NCI-H2171 (cell line): ENCODE results near the gene KCNMA1.

ENCODE experiments used
- DNase-seq: peaks from one replicate; lab custom pipeline; 2025; lab: John Stamatoyannopoulos, UW

KCNMA1 gene

DNA sequence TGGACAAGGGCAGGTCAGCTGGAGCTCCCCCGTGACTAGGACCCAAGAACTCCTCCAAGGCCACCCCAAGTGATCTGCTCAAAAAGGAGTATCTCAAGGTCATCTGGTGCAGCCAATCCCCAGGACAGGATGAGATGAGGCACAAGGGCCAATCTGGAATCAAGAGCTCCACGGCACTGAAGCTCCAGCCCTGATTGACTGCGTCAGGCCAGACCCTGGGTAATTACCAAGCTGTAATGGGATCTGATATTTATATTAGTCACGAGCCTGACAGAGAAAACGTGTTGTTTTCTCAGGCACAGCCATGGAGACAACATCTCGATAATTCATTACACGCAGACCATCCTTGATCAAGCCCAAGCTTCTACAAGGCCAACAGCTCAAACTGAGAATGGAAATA lies 4.2 kb downstream of the KCNMA1 start:
- no peak for DNase-seq

DNA sequence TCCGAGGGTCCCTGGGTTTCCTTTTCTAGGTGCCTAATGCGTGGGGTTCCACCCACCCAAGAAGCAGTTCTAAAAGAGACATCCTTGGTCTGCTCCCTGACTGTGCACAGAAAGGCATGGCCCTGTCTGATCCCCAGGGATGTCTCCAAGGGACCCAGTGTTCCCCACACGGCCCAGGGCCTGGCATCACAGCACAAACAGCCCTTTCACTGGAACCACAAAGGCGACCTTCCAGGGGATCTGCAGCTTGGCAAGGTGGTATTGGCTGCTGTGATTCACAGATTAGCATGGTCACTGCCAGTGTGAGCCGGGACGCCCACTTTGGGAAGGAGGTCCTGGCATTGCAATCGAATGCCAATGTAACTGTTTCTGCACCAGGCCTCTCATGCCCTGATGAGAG lies 6.4 kb downstream of the KCNMA1 start:
- DNase-seq: no peak

DNA sequence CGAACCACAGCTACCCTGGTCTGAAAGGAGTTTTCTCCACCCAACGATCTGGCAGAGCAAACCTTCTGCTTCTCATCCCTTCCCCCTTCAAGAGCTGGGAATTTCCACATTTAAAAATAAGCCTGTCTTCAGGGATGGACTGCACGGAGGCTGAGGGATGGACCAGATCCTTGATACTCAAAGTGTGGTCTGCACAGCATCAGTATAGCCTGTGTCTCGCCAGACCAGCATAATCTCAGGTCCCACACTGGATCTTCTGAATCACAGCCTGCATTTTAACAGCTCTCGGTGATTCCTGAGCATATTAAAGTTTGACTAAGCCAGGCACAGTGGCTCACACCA lies 7.1 kb downstream of the KCNMA1 start:
- DNase-seq: no peak

DNA sequence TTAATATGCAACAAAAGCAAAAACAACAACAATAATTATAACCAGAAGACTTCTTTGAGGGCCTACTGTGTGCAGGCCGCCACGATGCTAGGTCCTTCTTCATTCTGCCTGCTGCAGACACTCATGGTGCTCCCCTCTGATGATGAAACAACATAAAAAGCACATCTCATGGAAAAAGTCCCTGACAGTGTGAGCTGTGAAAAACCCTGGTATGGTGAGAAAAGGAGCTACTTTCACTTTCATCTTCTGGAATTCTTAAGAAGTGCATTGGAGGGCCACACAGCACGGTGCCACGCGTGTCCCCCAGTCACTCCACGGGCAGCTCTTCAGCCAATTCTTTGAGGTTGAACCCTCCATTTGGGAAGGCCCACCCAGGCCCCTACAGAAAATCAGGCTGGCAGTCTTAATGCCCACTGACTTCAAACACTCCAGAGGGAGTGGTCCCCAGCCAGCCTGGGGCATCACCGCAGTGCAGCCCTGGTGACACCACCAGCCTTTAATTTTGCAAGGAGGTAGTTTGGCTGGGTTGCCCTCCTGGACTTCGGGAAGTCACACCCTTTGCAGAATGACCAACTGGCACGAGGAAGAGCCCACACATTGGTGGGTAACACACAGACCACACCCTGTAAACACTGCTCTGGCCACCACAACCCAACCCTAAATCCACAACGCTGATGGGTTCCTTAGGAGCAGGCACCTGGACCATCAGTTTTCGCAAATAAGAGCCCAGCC lies 7.7 kb downstream of the KCNMA1 start:
- no peak for DNase-seq

DNA sequence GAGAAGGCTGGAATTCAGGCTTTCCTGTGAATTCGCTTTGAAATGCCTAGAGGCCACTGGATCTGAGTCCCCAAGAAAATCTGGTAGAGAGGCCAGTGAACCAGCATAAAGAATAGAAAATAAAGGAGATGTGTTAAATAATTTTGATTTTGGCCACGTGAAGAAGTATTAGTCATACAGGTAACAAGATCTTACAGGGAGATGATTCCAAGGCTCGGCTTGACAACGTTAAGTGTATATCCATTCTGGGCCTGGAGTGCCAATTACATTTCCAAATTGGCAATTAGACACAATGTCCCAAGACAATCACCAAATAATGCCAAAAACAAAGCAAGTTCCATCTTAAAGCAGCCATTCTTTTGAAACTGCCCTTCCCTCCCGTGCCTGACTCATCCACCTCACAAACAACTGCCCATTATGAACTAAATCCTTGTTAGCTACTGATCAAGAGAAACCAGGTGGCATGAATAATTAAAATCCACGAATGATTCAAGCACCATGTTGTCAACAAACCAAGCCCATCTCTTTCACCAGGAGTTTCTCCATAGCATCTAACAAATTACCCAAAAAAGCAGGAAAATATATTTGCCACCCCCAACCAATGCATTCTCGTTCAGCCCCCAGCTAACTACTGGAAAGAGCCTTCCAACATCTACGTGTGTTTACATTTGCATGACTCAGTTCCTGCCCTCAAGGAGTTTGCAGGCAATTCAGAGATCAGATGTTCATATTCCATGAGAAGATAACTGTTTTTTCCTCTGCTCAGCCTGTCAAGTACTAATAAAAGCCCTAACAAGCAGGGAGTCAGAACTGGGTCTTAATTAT lies 8.5 kb downstream of the KCNMA1 start:
- DNase-seq: no peak

DNA sequence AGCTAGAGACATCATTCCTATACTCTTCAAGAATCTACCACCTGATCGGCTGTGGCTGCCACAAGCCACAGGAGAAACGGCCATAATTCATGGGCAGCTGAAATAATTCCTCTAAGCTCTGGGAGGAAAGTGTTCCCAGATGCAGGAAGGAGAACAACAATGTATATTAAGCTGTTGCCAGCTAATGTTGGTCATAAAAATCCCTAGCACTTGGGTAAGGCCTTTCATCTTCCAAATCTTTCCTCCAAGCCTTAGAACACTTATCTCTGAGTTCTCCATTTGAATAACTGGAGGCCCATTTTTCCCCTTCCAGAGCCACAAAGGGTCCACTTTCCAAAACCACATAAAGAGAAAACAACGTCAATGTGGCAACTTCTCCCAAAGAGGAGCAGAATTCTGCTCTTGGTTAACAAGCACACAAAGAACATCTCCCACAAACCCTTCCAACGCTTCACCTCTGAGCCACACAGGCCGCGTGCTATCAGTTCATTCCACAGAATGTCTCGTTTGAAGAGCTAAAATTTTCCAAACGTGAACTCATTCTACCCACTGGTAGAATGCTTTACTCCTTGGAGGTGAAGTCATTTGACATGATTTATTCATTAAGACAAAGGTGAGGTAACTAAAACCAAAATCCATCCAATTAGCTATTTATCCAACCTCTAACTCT lies 11.2 kb downstream of the KCNMA1 start:
- no peak for DNase-seq

DNA sequence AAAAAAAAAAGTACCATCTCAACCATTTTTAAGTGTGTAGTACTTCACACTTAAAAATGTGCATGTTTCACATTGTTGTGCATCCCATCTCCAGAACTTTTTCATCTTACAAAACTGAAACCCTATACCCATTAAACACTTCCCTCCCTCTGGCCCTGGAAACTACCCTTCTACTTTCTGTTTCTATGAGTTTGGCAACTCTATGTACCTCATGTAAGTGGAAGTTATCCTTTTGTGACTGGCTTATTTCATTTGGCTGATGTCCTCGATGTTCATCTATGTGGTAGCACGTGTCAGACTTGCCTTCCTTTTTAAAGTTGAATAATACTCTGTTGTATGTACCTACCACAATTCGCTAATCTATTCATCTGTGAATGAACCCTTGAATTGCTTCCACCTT lies 12.2 kb downstream of the KCNMA1 start:
- DNase-seq: no peak

DNA sequence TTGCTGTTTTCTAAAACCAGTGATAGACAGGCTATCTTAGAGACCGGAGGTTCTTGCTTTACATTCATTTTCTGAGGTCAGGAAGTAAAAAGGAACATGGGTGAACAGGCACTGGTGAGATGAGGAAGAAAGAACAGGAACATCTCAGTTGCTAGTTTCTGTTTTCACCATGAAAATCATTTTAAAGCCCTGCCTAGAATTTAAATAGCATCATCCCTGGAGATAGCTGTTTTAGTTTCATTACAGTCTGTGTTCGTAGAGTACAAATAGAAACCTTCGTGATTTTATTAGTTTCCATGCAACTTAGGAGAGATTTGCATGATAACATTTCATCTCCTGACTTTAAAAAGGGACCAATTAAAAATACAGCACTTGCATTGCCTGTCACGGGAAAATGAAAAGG lies 14.7 kb downstream of the KCNMA1 start:
- no peak for DNase-seq

DNA sequence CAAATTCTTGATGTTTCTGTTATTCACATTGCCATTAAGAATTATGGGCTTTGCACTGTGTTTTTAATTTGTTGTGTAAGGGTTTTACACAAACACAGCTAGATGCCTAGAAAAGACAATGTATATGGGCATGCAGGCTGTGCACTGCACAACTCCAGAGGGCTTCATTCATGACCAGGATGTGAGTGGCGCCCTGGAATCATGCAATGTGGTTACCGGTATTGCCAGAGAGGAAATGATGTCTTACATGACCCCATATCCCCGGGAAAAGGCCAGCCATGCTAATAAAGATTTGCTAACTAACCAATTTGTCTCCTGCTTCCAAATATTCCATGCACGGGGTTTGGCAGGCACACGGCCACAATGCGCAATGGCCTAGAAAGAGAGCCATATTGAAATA lies 16.9 kb downstream of the KCNMA1 start:
- DNase-seq: no peak

DNA sequence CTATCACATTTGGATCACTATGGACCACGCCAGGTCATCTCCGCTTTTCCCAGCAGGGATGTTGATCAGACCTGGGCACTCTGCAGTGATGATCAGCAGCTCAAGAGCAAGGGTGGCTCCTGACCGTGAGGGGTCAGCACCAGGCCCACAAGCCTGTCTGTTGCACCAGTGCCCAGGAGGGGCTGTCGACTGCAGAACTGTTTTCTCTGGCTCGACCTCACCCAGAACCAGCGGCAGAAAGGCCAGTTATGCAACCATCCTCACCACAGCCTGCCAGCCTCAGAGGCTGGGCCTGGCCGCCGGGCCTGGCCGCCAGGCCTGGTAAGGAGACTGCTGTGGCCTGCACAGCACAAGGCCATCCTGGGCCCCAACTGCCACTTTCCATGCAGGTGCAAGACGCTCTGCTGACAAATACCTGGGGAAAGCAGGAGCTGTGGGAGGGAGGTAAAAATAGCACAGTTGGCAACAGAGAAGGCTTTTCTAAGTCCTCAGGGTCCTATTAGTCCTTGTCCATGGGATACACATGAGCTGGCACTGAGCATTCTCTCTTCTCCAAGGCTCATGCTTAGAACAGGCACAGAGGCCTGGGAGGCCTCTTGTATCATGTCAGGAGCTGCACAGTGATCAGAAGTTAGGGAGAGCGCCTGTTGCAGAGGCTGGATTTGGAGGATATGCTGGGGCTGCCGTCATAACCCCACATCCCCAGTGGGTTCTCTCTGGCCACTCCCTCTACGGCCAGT lies 17.5 kb downstream of the KCNMA1 start:
- no peak for DNase-seq

DNA sequence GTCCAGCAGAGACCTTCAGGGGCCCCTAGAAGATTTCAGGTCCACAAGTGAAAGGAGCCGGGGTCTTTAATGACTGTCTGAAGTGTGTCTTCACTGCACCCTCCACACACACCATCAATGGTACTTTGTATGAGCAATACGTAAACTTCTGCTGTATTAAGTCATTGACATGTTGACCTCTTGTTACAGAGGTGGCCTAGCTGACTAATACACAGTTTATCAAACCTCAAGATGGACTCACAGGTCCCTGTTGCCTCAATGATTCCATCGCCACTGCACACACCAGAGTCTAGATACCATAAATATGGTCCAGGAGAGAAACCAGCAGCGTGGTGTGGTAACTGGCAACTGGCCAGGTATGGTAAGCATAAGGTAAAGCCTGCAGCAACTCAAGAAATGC lies 19.5 kb downstream of the KCNMA1 start:
- DNase-seq: no peak

DNA sequence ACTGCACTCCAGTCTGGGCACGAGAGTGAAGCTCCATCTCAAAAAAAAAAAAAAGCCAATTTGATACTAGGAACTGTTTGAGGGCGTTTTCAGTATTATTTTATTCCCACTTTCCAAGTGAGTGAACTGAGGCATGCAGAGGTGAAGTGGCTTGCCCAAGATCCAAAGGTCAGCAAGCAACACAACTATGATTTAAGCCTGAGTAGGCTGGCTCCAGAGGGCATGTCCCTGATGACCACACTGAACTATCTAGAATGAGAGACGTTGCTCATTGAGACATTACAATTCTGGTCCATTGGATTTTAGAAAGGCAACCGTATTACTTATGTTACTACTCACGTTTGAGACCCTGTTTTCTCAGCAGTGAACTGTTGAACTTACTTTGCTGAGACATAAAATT lies 20.8 kb downstream of the KCNMA1 start:
- no peak for DNase-seq

DNA sequence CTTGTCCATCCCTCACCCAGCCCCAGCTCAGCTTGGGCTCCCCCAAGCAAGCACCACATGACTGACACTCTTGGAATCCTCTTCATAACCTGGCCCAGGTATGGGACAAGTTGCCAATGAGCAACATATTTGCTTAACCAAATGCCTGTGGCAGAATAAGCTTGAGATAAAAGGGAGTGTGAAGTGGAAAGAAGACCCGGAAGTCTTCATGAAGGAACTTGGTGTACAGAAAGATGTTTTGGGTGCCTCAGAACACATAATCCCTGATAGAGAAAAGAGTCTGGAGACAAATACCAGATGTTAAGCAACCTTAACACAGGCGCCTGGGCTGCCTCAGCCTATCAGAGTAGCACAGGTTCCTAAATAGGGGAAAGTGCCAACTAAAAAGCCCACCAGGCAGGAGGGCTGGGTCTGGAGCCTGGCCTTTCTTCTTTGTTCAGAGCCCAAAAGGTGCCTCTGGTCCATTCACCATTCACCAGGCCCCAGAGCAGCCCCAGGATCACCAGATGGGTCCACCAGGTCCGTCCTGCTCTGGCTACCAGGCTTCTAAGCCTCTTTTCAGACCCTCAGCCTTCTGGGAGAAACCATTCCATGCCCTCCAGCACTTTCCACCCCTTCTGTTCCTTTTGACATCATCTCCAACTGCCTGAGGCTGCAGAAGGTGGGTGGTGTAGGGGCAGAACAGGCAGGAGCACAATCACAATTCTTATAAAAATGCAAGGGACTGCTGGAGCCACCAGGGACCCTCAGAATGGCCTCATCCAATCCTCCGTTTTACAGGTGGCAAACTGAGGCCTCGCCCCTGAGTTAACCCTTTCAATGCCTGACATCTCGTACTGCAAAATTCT lies 22.6 kb downstream of the KCNMA1 start:
- no peak for DNase-seq

DNA sequence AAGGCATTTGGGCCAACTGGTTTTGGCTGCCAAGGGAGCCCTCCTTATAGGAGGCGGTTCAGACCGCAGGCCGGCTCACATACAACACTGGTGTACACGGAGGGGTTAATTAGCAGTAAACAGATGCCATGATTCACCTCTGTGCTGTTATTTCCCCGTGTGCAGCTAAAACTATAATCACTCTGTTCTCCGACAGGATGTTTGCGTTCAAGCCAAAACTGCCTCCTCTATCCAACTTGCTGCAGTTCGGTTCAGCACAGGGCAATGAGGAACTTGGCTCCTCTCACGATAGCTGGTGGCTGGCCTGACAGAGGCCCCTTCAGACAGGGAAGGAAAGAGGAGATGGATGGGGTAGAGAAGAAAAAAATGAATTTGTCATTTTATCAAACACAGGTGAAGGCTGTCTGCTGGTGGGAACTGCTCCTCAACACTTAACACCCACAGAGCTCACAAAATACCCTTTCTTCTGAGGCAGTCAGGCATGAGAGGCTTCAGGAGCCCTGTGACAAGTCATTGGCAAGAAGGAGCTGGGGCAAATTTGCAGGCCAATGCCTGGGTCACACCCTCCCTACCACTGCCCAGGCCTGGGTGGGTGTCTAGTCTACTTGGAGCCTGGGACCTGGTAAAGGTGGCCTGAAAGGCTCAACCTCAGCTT lies 24.0 kb downstream of the KCNMA1 start:
- no peak for DNase-seq

DNA sequence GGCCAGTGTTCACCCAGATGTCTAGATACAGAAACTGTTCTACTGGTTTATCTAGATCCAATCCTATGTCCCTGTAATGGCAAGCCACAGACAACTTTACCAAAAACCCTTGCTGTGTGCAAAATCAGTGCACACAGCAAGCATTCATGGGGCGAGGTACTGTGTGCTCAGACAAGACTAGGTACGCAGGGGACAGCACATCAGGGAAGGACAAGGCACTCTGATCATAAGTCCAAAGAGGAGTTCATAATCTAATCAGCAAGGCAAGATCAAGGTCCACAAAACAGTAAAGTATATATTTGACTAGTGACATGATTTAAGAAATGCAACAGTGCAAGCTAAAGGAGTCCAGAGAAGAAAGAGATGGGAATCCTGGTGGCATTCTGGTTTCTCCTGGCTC lies 25.9 kb downstream of the KCNMA1 start:
- no peak for DNase-seq

DNA sequence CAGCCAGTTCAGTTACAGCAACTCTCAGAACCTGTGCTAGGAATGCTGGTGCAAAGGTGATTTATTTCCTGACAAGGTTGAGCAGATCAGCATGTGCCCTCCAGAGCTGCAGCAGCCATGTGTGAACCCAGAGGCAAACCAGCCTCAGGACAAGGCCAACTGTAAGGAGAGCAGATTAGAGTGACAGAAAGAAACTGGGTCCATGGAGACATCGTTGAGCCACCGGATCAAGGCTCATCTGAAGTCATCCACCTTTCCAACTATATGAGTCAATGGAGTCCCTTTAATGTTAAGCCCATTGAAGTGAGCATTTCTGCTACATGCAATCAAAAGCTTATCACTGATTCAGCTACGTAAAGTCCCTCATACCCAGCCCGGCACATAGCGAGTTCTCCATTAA lies 26.4 kb downstream of the KCNMA1 start:
- no peak for DNase-seq

DNA sequence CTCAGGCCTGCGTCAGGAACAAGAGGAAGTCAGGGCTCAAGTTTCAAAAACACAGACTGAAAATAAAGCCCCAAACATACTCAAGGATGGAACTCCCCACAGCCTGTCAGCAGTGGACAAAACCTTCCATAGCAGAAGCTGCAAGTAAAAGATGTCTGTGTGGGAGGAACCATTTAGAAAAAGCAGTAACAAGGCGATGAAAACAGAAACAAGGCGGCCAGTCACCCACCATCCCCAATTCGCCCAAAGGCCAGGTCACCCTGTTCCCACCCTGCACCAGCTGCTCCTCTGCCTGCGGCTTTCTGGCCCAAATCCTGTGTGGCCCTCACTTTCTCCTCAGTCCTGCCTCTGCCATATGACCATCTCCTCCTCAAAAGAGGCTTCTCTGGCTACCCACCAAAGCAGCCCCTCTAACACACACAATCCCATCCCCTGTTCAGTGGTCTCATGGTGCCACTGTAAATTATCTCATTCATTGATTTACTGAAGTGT lies 27.8 kb downstream of the KCNMA1 start:
- no peak for DNase-seq

DNA sequence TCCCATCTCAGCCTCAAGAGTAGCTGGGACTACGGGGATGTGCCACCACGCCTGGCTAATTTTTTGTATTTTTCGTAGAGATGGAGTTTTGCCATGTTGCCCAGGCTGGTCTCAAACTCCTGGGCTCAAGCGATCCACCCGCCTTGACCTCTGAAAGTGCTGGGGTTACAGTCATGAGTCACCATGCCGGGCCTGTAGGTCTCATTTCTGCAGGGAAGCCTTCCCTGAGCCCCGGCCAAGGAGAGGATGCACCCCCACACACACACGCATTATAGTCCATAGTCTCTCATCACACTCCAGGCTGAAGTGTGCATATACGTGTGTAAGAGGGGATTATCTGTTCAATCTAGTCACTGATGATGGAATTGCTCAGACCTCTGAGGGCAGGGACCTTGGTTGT lies 29.3 kb downstream of the KCNMA1 start:
- no peak for DNase-seq

DNA sequence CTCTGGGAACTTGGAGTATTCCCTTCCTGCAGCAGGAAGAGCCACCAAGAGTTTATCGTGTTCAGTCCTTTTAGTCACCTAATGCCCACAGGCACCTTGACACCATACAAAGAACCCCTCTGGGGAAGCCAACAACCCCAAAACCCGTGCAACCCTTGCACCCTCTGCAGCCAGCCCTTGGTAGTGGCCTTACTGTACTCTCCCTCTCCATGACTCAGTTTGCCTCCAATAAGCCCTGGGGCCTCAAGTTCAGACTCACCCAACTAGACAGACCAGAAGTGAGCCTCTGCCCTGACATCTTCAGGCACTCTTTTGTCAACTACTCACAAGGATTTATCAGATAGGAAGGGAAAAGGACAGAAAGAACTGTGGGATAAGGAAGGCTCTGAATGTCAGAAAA lies 30.9 kb downstream of the KCNMA1 start:
- DNase-seq: no peak

DNA sequence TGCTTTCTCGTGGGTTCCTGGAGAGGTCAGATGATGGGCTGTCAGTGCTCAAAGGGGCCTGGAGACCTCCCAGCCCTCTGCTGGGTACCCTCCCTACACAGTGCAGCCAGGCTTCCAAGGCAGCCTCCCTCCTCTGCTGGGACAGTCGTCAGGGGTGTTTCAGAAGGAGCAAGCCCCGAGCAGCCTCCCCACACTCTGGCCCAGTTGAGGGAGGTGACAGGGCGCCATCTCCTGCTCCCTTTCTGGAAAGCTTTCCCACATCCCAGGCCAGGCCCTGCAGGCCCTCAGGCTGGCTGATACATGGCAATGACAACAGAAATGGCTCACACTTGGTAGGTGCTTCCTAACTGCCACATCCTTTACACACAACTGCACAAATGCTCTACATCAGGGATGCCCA lies 32.1 kb downstream of the KCNMA1 start:
- no peak for DNase-seq

DNA sequence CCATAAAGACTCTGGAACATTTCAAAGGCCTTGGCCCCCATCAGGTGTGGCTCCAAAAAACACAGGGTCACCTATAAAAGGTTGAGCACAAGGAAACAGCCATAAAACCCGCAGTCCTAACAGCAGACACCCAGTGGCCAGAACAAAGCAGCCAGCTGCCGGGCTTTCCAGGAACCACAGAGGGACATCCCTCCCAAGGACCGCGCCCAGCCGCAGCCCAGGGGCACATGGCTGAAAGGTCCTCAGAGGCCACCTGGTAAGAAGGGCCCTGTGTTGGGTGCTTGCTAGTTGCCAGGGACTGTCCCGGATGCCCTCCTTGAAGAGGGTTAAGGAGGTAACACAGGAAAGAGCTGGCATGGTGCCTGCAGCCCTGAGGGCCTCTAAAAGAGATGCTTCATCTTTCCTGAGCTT lies 32.7 kb downstream of the KCNMA1 start:
- no peak for DNase-seq
